Adipose tissue (tissue), 3 donors: ENCODE measurements around the gene ALDH1A1. TPM values are rescaled to one million over a fixed set of nuclear protein-coding genes. Genes with fewer than 3 reads are reported as not detected.

Source experiments
- H3K27ac ChIP-seq: one replicate; pipeline ENCODE4 v1.5.1; 2013; ENCODE audit warnings: low read depth, low read length
- WGBS, 3 donors: extraction: QIAGEN DNeasy Blood & Tissue Kit; methylation state at CpG; one replicate each; pipeline ENCODE4 v1.1.7; 2013; 5-methylcytosine and 5-hydroxymethylcytosine counted together
- polyA plus RNA-seq, 3 donors: library from polyadenylated mRNA; stranded (reverse); fragments of 200-250 nt; gene quantifications; one replicate each; pipeline ENCODE4 v1.2.3, GENCODE V29; 2013
- donor health status: healthy with polysubstance abuse.
- donor health status: Bipolar disorder and iron deficiency.
- donor health status: healthy.

Gene ALDH1A1
- polyA plus RNA-seq, result 100 to 1,000 TPM in 2 of 3 donors, 10 to 100 TPM in 1; 69.0 to 182 (median 115) TPM

DNA sequence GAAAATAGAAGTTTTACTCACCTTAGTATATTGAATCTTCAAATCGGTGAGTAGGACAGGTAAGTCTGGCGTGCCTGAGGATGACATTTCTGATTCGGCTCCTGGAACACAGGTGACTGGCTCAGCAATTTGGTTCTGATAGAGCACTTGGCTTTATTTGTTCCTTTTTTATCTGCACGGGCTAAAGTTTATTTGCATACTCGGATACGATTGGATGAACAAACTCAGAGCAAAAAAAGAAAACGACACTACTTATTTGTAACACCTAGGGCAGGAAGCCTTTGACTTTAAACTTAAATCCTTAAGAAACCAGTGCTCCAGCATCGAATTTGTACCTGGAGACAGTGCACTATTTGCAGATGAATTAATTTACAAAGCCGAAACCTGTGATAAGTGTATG is at the start of gene ALDH1A1:
TSS of gene ALDH1A1 (minus strand) at position 140 of the 400 bp plus-strand sequence. CDS start at position 87, 53 bp downstream.
- WGBS, 3 donors, result 4 to 10% (median 8%) methylated on average over 9 of the region's 9 CpGs

DNA sequence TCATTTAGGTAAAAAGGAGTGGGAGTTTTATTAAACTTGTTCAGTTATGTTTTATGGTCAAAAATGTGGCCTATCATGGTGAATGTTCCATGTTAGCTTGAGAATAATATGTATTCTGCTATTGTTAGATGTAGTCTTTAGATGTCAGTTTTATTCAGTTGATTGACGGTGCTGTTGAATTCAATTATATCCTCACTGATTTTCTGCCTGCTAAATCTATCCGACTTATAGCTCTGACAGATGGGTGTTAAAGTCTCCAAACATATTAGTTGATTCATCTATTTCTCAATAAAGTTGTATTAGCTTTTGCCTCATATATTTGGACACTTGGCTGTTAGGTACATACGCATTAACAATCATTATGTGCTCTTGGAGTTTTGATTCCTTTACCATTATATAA is 49.0 kb upstream of the ALDH1A1 start:
- WGBS, 3 donors, result 95 to 97% (median 95%) methylated on average over 3 of the region's 3 CpGs
- H3K27ac ChIP-seq, result no peak overlapping the region

More for the DNA sequence above, at the start of gene ALDH1A1:
- H3K27ac ChIP-seq, result no peak within 1 kb of the TSS

DNA sequence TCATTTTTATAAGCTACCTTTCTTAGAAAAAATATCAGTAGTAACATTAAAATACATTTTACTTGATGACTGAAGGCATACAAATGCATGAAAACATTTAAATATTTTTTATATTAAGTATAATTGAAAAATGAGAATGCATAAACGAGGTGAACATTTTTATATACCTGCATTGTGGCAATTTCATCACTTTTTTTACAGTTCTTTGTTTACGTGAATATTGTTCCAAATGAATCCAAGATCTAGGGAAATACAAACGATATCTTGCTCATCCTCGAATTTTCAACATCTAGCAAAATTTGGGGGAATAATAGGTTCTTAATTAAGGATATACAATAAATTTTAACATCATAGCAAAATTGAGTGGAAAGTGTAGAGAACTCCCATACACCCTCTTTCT is 45.5 kb upstream of the ALDH1A1 start:
- WGBS, 3 donors, result 90 to 96% (median 91%) methylated on average over 4 of the region's 4 CpGs
- H3K27ac ChIP-seq, result no peak overlapping the region

DNA sequence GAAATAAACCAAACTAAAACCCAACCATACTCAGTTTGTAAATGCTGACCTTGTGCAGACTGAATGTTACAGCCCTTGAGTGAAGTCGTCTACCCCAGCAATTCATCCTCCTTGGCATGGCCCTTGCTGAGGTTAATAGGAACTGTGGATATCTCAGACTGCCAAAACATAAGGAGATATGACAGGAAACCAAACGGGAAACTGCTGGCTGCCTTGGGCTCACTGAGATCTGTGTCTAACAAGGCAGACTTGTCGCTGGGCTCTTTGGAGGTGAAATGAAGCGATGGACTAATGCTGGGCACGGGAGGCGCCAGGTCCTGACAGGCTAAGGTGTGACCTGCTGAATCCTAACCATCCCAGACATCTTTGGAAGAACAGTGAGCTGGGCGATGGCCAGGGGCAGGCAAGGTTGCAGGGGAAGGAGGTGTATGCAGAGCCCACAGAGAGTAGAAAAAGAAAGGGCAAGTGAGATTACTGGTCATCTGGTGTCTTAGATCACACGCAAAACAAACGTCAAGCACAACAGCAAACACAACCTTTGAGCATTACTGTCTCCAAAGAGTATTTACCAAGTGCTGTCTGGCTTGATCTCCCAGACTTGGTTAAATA is 44.6 kb upstream of the ALDH1A1 start:
- WGBS, 3 donors, result 14 to 43% (median 24%) methylated on average over 9 of the region's 9 CpGs
- no peak overlapping the region for H3K27ac ChIP-seq

DNA sequence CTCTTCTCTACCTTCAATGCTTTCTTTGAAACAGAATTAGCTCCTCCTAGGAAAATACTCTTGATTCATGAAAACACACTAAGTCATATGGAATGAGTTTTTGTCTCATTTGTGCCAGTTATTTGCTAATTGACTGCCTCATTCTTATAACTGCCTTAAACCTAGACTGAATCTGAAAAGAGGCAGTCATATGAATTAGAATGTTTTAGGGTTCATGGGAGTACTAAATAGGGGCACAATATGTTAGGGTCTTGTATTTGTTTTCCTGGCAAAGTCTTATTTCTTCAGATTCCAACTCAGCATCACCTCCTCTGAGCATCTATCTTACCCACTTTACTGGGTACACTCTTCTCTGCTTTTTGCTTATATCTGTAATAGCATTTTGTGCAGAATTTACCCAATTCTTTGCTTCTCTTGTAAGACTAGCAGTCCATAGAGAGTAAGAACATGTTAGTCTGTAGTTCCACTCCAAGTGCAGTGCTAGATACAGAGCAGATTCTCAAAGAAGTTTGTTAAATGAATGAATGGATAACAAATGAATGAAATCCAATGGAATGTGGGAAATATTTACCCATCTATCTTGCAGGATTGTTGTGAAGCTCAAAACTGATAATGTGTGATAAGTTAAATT is 43.9 kb upstream of the ALDH1A1 start:
- H3K27ac ChIP-seq, result no peak overlapping the region

DNA sequence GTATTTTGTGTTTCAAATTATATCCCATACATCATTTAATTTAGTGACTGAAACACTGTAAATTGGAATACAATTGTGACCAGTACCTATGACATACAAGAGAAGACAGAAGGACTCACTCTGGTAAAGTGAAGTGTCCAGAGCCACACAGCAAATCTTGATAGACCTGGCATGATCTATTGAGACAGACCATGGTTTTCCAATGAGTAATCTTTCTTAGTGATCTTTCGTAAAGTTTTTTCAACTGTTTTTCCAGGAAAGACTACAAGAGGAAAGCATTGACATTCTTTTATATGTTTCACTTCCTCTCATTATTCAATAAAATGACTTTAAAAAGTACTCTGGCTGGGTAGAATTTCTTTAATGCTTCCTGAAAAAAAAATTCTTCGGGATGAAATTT is 43.3 kb upstream of the ALDH1A1 start:
- H3K27ac ChIP-seq, result no peak overlapping the region
- 41 to 59% (median 46%) methylated on average over 2 of the region's 2 CpGs for WGBS, 3 donors

DNA sequence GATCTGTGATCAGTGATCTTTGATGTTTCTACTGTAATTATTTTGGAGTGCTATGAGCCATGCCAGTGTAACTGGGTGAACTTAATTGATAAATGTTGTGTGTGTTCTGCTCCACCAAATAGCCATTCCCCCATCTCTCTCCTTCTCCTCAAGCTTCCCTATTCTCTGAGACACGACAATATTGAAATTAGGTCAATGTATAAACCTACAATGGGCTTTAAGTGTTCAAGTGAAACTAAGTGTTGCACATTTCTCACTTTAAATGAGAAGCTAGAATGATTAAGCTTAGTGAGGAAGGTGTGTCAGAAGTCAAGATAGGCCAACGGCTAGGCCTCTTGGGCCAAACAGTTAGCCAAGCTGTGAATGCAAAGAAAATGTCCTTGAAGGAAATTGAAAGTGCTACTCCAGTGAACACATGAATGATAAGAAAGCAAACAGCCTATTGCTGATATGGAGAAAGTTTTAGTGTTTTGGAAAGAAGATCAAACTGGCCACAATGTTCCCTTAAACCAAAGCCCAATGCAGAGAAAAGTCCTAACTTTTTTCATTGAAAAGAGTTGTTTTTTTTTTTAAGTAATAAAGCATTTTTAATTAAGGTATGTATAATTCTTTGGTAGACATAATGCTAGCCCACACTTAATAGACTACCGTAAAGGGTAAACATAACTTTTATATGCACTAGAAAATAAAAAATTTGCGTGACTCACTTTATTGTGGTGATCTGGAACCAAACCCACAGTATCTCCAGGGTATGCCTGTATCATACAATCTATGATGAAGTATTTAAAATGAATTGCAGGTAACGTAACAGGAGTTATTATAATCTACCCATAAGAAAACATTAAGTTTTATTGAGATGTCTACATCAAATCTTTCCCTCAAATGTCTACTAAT is 42.5 kb upstream of the ALDH1A1 start:
- WGBS, 3 donors, result 55 to 89% (median 81%) methylated on average over 5 of the region's 5 CpGs
- no peak overlapping the region for H3K27ac ChIP-seq

DNA sequence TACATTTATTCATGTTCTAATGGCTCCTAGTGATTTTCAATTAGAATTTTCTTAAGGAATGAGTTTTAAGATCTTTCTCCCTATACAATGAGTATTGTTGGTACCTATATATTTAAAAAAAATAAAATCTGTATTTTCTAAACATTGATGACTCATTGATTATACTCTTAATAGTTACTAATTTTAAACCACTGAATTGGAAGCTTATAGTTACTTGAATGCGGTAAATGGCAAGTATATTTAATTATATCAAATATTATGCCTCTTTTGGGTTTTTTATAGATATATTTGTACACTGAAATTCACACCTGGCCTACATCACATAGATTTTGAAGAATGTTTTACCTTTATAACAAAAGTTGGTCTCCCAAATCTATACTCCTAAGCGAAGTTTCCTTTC is 38.9 kb upstream of the ALDH1A1 start:
- no peak overlapping the region for H3K27ac ChIP-seq
- WGBS, 3 donors, result 97 to 98% (median 97%) methylated on average over 2 of the region's 2 CpGs

DNA sequence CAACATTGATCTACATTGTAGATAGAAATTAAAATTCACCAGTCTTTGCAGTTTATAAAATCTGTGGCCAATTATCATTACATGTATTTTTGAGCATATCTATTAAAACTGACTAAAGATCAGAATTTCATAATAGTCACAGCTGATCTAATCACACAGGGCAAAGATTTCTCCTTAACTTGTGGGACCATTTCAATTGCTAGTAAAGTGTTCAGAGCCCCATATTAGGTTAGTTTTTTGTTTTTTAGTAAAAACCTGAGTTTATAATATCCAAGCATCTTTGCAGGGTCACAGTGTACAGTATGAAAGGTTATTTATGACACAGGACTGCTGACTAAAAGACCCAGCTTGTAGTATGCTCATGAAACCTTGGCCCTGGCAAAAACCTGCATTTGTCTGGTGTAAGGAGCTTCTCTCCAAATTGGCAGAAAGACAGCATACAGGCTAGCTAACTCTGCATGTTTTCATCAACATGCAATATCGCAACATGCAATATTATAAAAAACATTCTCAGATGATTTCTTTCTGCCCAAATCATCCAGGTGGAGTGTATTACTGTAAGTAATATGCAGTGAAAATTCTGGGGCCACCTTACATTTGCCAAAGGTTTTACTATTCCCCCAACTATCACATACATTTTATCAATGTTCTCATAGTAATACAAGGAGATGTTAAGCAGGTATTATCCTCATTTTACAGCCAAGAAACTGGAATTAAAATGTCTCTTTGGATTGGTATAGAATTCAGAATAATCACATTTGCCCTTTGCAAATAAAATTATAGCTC is 37.7 kb upstream of the ALDH1A1 start:
- WGBS, 3 donors, result 92 to 94% (median 93%) methylated on average over 1 of the region's 1 CpG
- H3K27ac ChIP-seq, result no peak overlapping the region

DNA sequence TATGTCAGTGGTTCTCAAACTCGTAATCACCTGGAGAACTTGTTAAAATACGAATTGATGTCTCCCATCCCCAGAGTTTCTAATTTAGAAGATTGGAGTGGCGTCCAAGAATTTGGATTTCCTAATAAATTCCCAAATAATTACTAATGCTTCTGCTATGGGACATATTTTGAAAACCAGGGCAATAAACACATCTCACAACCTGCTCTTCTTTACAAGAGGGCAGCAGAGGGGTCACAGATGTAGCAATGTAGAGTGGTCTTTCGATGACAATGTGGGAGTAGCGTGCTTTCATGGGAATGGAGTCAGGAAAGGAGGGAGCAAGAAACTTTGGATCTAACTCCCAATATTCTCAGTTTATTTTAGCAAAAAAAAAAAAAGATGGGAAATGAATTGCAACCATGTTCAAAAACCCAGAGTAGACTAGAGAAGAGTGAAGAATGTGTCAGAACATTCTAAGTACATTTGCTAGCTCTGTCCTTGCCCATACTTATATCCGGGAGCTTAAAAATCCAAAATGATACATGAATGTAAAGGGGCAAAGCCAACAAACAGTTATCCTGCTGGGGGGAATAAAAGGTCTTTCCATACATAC is 33.8 kb upstream of the ALDH1A1 start:
- H3K27ac ChIP-seq, result no peak overlapping the region
- WGBS, 3 donors, result 84 to 96% (median 92%) methylated on average over 6 of the region's 6 CpGs

DNA sequence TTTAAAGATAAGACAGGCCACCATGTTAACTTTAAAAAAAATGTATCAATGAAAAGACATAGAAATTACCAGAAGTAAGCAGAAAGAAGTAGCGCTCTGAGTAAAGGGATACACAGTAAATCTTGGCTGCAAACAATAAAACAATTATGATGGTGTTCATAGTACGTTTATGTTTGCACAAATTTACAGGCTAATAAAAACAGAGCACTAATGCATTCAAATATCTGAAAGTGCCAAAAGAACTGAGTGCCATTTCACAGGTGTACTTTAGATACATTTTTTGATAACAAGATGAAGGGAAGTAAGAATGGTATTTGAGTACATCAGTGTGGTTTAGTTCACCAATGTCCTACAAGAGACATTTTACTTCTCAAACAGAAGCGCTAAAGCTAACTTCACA is 32.9 kb upstream of the ALDH1A1 start:
- WGBS, 3 donors, result 77 to 95% (median 92%) methylated on average over 3 of the region's 3 CpGs

DNA sequence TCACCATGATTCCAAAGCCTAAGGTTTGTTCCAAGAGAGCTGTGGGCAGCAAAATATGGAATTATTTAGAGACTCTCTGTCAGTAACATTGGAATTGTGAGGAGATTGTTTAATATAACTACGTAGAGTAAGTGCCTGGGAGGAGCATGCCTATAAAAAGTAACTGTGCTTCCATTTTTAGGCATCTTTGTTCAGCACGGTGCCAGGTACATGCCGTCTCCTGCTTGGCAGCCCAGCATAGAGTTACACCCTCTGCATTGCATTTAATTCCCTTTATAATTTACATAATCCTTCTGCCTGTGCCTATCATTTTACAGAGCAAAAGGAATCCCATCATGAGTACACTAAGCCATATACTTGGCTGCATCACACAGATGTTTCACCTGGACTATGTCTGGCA is 32.1 kb upstream of the ALDH1A1 start:
- 60 to 77% (median 77%) methylated on average over 3 of the region's 3 CpGs for whole genome bisulfite sequencing, 3 donors
- no peak overlapping the region for H3K27ac ChIP-seq

More for the DNA sequence above, 32.9 kb upstream of the ALDH1A1 start:
- H3K27ac ChIP-seq, result no peak overlapping the region

DNA sequence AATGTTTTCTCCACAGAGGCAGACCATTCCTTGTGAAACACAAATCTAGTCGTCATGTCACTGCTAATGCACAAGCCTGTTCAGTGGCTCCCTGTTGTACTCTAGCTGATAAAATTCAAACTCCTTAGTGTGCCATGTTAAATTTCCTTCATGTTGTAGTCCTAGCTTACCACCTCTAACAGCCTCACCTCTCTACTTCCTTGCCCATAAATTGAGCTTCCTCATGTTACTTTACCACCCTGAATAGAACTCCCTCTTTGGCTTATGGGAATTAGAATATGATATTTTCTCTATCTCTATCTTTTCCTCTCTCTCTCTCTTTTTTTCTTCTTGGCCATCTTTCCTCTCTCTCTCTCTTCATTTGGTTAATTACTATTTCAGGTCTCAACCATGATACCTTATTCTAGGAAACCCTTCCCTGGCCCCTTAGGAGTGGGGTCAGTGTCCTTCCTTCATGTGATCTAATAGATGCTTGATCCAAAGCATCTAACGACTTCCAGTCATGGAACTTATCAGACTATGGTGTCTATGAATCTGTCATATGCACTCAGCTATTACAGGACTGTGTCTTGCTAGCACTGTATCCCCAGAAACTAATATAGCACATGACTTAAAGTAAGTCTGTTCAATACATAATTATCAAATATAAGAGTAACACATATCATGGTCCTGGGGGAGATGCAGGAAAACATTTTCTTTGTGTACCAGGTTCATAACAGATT is 31.5 kb upstream of the ALDH1A1 start:
- WGBS, 3 donors, result 62 to 89% (median 87%) methylated on average over 2 of the region's 2 CpGs
- H3K27ac ChIP-seq, result no peak overlapping the region

DNA sequence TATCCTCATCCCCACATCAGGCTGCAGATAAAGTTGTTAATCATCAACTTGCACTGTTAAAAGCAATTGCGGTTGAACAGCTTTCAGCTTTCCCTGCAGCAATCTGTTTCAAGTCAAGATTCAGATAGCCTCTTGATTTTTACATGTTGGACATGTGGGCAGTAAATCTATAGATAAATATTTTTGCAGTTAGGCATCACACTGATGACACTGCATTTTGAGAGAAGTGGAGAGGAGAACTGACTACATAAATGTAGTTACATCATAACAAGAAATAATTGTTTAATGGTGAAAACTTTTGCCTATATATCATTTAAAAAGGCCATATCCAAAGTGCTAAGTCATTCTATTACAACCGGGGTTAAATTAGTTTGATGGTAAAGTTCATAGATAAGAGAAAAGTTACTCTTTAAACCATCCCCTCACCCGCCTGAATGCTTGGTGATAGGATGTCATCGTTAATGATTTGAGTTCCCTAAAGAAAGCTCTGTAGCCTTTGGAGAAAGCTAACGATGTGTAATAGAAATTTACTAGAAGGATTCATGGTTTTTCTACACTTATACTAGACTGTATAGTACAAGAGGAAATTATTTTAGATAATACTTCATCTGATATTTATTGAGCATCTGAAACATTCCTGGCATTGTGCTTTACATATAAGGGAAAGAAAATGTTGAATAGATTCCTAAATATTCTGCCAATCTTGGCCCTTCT is 30.8 kb upstream of the ALDH1A1 start:
- WGBS, 3 donors, result 25 to 66% (median 63%) methylated on average over 5 of the region's 5 CpGs
- H3K27ac ChIP-seq, result no peak overlapping the region

DNA sequence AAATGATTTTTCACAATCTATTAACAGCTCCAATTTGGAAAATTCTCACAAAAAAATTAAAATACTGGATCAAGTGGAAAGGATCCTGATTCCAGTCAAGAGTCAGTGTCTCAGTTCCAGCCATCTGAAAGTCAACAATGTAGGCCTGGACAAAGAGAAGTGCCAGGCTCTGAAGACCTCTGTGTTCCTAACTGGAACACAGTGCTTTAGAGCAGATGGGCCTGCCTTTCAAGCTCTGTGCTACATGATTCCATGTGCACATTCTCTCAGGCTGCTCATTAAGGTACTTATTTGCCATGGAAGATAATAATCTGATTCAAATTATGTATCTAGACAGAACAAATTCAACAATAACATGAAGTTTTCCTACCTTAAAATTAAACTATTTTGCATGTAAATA is 30.2 kb upstream of the ALDH1A1 start:
- no peak overlapping the region for H3K27ac ChIP-seq

DNA sequence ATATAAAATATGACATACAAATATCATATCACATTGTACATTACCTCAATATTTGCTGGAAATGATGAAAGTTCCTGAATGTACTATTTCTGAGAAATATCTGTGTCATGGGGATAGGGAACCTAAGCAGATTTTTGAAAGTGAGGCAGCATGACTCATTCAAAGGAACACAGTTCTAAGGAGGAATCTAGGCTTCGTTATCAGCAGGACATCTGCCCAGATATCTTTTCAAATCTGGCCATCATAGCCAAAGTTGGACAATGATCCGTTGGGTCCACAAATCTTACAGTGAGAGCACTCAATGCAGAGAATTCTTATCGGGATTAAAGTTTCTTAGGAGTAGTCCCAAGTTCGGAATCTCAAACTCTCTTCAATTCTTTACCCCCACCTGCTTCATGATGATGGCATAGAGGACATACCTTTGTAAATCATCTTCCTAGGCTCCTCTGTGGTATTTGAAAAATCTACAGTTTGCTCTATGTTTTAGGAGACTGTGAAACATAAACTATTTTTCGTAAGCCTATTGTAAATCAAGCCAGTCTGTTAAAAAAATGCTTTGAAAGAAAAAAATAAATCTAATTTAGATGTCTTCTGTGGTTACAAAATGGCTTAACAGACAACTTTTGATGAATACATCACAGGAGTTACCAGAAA is 29.4 kb upstream of the ALDH1A1 start:
- WGBS, 3 donors, result 70 to 88% (median 76%) methylated on average over 5 of the region's 5 CpGs
- no peak overlapping the region for H3K27ac ChIP-seq

DNA sequence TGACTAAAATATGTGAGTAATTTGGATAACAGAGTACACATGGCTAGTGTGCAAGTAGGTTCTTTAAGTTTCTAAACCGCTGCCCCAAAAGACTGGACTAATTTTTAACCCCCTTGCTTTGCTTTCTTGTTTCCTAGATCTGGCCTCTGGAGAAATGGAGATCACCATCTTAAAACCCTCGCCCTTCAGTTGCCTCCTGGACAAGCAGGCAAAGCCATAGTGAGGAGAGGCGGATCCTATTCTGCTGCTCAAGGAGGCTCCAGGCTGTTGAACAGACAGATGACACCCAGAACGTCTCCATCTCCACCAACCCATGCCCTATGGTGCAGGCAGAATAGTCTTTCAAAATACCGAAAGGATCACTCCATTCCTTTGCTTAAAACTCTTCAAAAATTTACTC is 28.6 kb upstream of the ALDH1A1 start:
- 94 to 95% (median 94%) methylated on average over 5 of the region's 5 CpGs for WGBS, 3 donors
- no peak overlapping the region for H3K27ac ChIP-seq
